H1 (cell line): ENCODE data around the gene DIDO1. TPM values are rescaled to one million over a fixed set of nuclear protein-coding genes. Genes with fewer than 3 reads are reported as not detected.

ENCODE experiments used
- NRF1 ChIP-seq: IDR thresholded peaks from 2 replicates; pipeline ENCODE4 v1.6.1; 2011; ENCODE audit warnings: mild to moderate bottlenecking, low read depth, low read length, improper control_type of control experiment
- USF2 ChIP-seq: IDR thresholded peaks from 2 replicates; pipeline ENCODE4 v1.6.1; 2011; ENCODE audit warnings: low read length, improper control_type of control experiment
- polyA plus RNA-seq, 7 experiments: library from polyadenylated mRNA; depleted of rRNA in 3 of 7; stranded (reverse) in 5 of 7; unstranded in 2 of 7; fragments of >200 nt in 5 of 7; fragments of 200-250 nt in 2 of 7; gene quantifications; 1 replicate in 5 of 7; 2 replicates in 1 of 7; 4 replicates in 1 of 7; pipeline versions ENCODE4 v1.2.1 to v1.2.3, GENCODE V29; 2011 to 2013; ENCODE audit warnings: missing spikeins in 2 of 7, mixed read lengths in 2 of 7
- total RNA-seq: library from RNA; stranded (reverse); fragmentation: NEBNext Ultra II Directional; extraction: Animal tissue kit (Norgen Biotek cat#: 25700); gene quantifications from 2 replicates; pipeline ENCODE4 v1.2.1, GENCODE V29; 2021

Gene DIDO1
- total and polyA plus RNA-seq, 2 of the 8 experiments (the other 6 are each of a cell fraction or from before 2014, with no cell fraction given): 53.6 to 82.8 TPM

GRCh38 chr20:62829231-62830230, 96.8 kb downstream of the DIDO1 start (continued):
- TF ChIP-seq USF2 (no peak), NRF1 (no peak)
